ENCODE results near the gene FOSL2. TPM values are rescaled to one million over a fixed set of nuclear protein-coding genes. Genes with fewer than 3 reads are reported as not detected.

Gene FOSL2
- total RNA-seq, 1 experiment from 2014 or later = 44.8 TPM

DNA sequence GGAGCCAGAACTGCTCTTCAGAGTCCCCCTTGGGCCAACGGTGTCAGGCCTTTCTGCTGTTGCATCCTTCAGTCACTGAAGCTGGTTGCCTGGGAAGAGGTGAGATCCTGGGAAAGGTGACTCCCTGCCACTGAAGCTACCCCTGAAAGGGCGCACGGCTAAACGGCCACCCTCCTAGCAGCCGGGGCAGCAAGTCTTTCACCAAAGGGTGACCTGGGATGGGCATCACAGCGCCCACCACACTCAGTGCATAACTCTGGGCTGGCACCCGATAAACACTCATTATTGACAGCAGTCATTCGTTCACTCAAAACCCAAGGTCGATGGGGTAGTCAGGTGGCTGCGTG is 26.5 kb upstream of the FOSL2 start:
- BruUV-seq (replicated peaks) = no TSS peak

More for the DNA sequence above, 26.5 kb upstream of the FOSL2 start:
- RAD21 ChIA-PET (ENCODE audit: low non-redundant PET in 1 of 2, low total read pairs in 2 of 2, uncharacterized antibody in 2 of 2, unreplicated experiment in 2 of 2) = no interaction called here
- TF ChIP-seq, protein P1, sequence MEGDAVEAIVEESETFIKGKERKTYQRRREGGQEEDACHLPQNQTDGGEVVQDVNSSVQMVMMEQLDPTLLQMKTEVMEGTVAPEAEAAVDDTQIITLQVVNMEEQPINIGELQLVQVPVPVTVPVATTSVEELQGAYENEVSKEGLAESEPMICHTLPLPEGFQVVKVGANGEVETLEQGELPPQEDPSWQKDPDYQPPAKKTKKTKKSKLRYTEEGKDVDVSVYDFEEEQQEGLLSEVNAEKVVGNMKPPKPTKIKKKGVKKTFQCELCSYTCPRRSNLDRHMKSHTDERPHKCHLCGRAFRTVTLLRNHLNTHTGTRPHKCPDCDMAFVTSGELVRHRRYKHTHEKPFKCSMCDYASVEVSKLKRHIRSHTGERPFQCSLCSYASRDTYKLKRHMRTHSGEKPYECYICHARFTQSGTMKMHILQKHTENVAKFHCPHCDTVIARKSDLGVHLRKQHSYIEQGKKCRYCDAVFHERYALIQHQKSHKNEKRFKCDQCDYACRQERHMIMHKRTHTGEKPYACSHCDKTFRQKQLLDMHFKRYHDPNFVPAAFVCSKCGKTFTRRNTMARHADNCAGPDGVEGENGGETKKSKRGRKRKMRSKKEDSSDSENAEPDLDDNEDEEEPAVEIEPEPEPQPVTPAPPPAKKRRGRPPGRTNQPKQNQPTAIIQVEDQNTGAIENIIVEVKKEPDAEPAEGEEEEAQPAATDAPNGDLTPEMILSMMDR (IDR thresholded peaks at IDR 0.05 in 2 of 3, conservative IDR thresholded peaks at IDR 0.05 in 1 of 3; ENCODE audit: borderline replicate concordance in 1 of 3, insufficient read depth in 1 of 3, low read depth in 2 of 3, low read length in 2 of 3) = no peak
- TF ChIP-seq TCF7L2 (IDR thresholded peaks at IDR 0.05; ENCODE audit: borderline replicate concordance, extremely low read depth, insufficient read depth, insufficient read length) (no peak), POLR2A (IDR thresholded peaks at IDR 0.05; ENCODE audit: borderline replicate concordance, extremely low read depth, insufficient read depth, insufficient read length) (no peak), FOSL1 (IDR thresholded peaks at IDR 0.05; ENCODE audit: low read depth) (no peak), JUND (IDR thresholded peaks at IDR 0.05) (no peak), CEBPB (IDR thresholded peaks at IDR 0.05; ENCODE audit: low read depth) (no peak), SRF (IDR thresholded peaks at IDR 0.05; ENCODE audit: low read depth) (no peak), EZH2 (IDR thresholded peaks at IDR 0.05) (no peak), POLR2AphosphoS5 (IDR thresholded peaks at IDR 0.05; ENCODE audit: low read depth, low read length) (no peak), EGR1 (IDR thresholded peaks at IDR 0.05; ENCODE audit: low read depth) (no peak), ZNF274 (IDR thresholded peaks at IDR 0.05; ENCODE audit: low read depth, low read length) (no peak), CBX3 (IDR thresholded peaks at IDR 0.05; ENCODE audit: low read depth) (no peak), ZFX (IDR thresholded peaks at IDR 0.05) (no peak), YY1 (IDR thresholded peaks at IDR 0.05; ENCODE audit: extremely low read depth, insufficient replicate concordance, low read depth, low read length) (no peak)
- TF ChIP-seq, protein P2, sequence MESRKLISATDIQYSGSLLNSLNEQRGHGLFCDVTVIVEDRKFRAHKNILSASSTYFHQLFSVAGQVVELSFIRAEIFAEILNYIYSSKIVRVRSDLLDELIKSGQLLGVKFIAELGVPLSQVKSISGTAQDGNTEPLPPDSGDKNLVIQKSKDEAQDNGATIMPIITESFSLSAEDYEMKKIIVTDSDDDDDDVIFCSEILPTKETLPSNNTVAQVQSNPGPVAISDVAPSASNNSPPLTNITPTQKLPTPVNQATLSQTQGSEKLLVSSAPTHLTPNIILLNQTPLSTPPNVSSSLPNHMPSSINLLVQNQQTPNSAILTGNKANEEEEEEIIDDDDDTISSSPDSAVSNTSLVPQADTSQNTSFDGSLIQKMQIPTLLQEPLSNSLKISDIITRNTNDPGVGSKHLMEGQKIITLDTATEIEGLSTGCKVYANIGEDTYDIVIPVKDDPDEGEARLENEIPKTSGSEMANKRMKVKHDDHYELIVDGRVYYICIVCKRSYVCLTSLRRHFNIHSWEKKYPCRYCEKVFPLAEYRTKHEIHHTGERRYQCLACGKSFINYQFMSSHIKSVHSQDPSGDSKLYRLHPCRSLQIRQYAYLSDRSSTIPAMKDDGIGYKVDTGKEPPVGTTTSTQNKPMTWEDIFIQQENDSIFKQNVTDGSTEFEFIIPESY (IDR thresholded peaks at IDR 0.05; ENCODE audit: extremely low read depth, insufficient replicate concordance, low read length) = no peak
- Histone ChIP-seq H3K36me3 (ENCODE audit: control insufficient read depth in 1 of 2, insufficient read depth in 2 of 2, low read length in 2 of 2) (no peaks in the 10 kb centered on the region), H3K79me2 (ENCODE audit: insufficient read depth, low read length) (no peaks in the 10 kb centered on the region), H3K9ac (ENCODE audit: low read length) (no peak overlapping the region), H3K4me3 (replicated peaks in 1 of 2; ENCODE audit: low read depth in 1 of 2, low read length in 2 of 2) (no peak overlapping the region), H3K4me2 (ENCODE audit: low read length) (no peak overlapping the region), H2AFZ (ENCODE audit: low read depth, low read length, poor library complexity, severe bottlenecking) (no peak overlapping the region), H3K27ac (ENCODE audit: low read depth, low read length) (no peak overlapping the region), H3K27me3 (ENCODE audit: insufficient read depth, low read length) (no peaks in the 10 kb centered on the region), H3K9me3 (ENCODE audit: control insufficient read depth in 1 of 2, insufficient read depth in 1 of 2, low read depth in 1 of 2, low read length in 2 of 2) (no peaks in the 10 kb centered on the region), H4K20me1 (ENCODE audit: insufficient read depth) (no peaks in the 10 kb centered on the region), H3K9me2 (ENCODE audit: insufficient read depth) (no peaks in the 10 kb centered on the region), H3K4me1 (ENCODE audit: control insufficient read depth in 1 of 2, insufficient read depth in 2 of 2, low read length in 2 of 2) (peaks cover 0 to 13% of the 10 kb centered on the region in 2 experiments; a peak in 3 of 4 replicates)
- intact Hi-C loops (cut with micrococcal nuclease) = no loop called here
- DNase-seq (ENCODE audit: low read depth, low spot score) (no peak), ATAC-seq (no peak)
- POLR2A ChIA-PET = no interaction called here
- CTCF ChIA-PET = no interaction called here

All from HCT116 (cell line).